Sigmoid colon (tissue), 7 donors: ENCODE measurements around the gene CETN3. TPM values are rescaled to one million over a fixed set of nuclear protein-coding genes. Genes with fewer than 3 reads are reported as not detected.
A peak's percentile ranks its signal among the peaks of the same experiment; 100 is the strongest.

Source experiments
- DNase-seq: peaks from one replicate; pipeline ENCODE4 v3.0.0-alpha.2; 2019
- H3K27ac ChIP-seq, 4 donors: fragments of 200-600 bp; sonication (generic); one replicate each; pipeline ENCODE4 v1.5.1; 2016 to 2019; ENCODE audit warnings: mild to moderate bottlenecking in 1 of 4
- H3K27me3 ChIP-seq, 3 donors: fragments of 200-600 bp; sonication (generic); one replicate each; pipeline ENCODE4 v1.5.1; 2019; ENCODE audit warnings: mild to moderate bottlenecking in 1 of 3
- H3K36me3 ChIP-seq, 4 donors: fragments of 200-600 bp; sonication (generic); one replicate each; pipeline ENCODE4 v1.5.1; 2016 to 2019
- H3K4me1 ChIP-seq, 4 donors: fragments of 200-600 bp; sonication (generic); one replicate each; pipeline ENCODE4 v1.5.1; 2017 to 2019
- H3K4me3 ChIP-seq, 4 donors: fragments of 200-600 bp; sonication (generic); one replicate each; pipeline ENCODE4 v1.5.1; 2017 to 2019; ENCODE audit warnings: mild to moderate bottlenecking in 2 of 4, moderate library complexity in 1 of 4
- H3K9me3 ChIP-seq, 4 donors: fragments of 200-600 bp in 3 of 4; sonication (generic) in 3 of 4; one replicate each; pipeline versions ENCODE4 v1.5.1 to v1.6.1; 2013 to 2019
- EP300 ChIP-seq, 4 donors: sonication (generic); formaldehyde crosslinking; IDR thresholded peaks; one replicate each; pipeline ENCODE4 v1.6.1; 2017; ENCODE audit warnings: antibody characterized with exemption in 4 of 4
- POLR2A ChIP-seq, 2 donors: fragments of 450-650 bp; IDR thresholded peaks; one replicate each; pipeline ENCODE4 v1.6.1; 2016; ENCODE audit warnings: antibody characterized with exemption in 2 of 2, mild to moderate bottlenecking in 2 of 2, moderate library complexity in 2 of 2
- POLR2AphosphoS5 ChIP-seq, 4 donors: sonication (generic); formaldehyde crosslinking; IDR thresholded peaks; one replicate each; pipeline ENCODE4 v1.6.1; 2017; ENCODE audit warnings: antibody characterized with exemption in 4 of 4
- WGBS, 2 donors: extraction: QIAGEN DNeasy Blood & Tissue Kit; methylation state at CpG; one replicate each; pipeline ENCODE4 v1.1.7; 2013; 5-methylcytosine and 5-hydroxymethylcytosine counted together
- intact Hi-C: fragments of 100-400 bp; cut with DNase I; formaldehyde crosslinking; loops from one replicate; pipeline ENCODE4 v1.15.1; 2023
- polyA plus RNA-seq, 3 donors: library from polyadenylated mRNA; stranded (reverse); fragments of 200-250 nt; gene quantifications; one replicate each; pipeline ENCODE4 v1.2.3, GENCODE V29; 2013
- total RNA-seq, 4 donors: library from RNA; depleted of rRNA; stranded (reverse); fragments of >200 nt; gene quantifications; one replicate each; pipeline ENCODE4 v1.1.0, GENCODE V29; 2016
- TF ChIP-seq, protein P1 (sequence below), 4 experiments: fragments of 450-650 bp in 3 of 4; fragments of 200-600 bp in 1 of 4; IDR thresholded peaks; one replicate each; pipeline ENCODE4 v1.5.1; 2016 to 2019; ENCODE audit warnings: antibody characterized with exemption in 4 of 4, mild to moderate bottlenecking in 3 of 4, moderate library complexity in 2 of 4
- donor health status: healthy with polysubstance abuse.
- donor health status: Bipolar disorder and iron deficiency.
- donor health status: healthy.

The CETN3 gene
- total RNA-seq = 10 to 100 TPM in 2 of 4 donors, 1 to 10 TPM in 2; 2.8 to 13.2 (median 7.7) TPM
- 10 to 100 TPM; 16.6 to 36.0 (median 19.7) TPM for polyA plus RNA-seq

DNA sequence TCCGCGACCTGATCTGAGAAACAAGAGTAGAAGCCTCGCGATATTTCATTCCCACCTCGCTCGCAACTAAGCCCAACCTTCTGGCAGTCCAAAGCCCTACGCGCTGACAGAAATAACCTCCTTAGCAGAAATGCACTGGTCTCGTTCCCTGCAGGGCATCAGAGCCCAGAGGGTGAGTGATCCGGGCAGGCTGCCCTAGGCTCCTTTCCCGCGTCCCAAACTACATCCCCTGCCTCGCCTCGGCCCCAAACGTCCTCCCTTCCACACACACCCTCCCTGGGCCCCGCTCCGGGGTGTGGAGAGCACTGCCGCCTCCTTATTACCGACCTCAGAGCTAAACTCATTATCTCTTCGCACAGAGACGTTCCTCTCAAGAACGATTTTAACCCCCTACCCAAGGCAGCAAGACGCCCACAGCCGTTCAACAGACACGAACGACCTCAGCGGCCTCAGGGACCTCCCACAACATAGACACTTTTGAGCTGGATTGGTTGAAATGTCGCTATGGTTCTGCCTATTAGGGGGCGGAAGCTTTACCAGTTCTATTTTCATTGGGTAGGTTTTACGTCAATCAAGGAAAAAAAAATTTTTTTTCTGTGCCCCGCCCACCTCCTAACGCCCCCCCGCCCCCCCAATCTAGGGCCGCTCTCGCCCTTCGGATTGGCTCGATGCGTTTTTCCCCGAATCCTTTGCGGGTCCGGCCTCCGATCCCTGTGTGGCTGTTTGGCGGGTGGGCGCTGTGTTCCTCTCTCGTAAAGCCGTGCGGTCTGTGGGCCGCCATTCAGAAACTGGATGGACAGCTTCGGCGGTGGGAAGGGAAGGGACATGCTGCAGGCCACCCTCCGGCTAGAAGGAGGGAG is at the start of gene CETN3:
Gene CETN3, minus strand, starts transcription at position 439 of the 860 bp plus-strand sequence. Its CDS starts 95 bp downstream, at position 344.
- H3K27ac ChIP-seq = peak within 1 kb of the TSS; percentile 90 to 98 (median 96)
- intact Hi-C loops = loop anchor here (1.0 to 5.0 kb wide), 3 partner anchors 65 to 793 kb away; partner anchors contain the start of genes LYSMD3, MBLAC2 and POLR3G
- H3K36me3 ChIP-seq = peaks cover 0 to 7% (median 0%) of the 10 kb centered on the region in 4 donors
- no peaks in the 10 kb centered on the region for H3K27me3 ChIP-seq
- TF ChIP-seq, protein P1, sequence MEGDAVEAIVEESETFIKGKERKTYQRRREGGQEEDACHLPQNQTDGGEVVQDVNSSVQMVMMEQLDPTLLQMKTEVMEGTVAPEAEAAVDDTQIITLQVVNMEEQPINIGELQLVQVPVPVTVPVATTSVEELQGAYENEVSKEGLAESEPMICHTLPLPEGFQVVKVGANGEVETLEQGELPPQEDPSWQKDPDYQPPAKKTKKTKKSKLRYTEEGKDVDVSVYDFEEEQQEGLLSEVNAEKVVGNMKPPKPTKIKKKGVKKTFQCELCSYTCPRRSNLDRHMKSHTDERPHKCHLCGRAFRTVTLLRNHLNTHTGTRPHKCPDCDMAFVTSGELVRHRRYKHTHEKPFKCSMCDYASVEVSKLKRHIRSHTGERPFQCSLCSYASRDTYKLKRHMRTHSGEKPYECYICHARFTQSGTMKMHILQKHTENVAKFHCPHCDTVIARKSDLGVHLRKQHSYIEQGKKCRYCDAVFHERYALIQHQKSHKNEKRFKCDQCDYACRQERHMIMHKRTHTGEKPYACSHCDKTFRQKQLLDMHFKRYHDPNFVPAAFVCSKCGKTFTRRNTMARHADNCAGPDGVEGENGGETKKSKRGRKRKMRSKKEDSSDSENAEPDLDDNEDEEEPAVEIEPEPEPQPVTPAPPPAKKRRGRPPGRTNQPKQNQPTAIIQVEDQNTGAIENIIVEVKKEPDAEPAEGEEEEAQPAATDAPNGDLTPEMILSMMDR (IDR thresholded peaks at IDR 0.05) = no peak
- TF ChIP-seq POLR2A (IDR thresholded peaks at IDR 0.05) = peak; percentile 74 to 86
- TF ChIP-seq POLR2AphosphoS5 (IDR thresholded peaks at IDR 0.05) = peak; percentile 81 to 98 (median 96)
- no peak for TF ChIP-seq EP300 (IDR thresholded peaks at IDR 0.05)
- H3K4me3 ChIP-seq = peak within 1 kb of the TSS; percentile 70 to 85 (median 78)
- H3K4me1 ChIP-seq = peaks cover 0 to 15% (median 10%) of the 10 kb centered on the region in 4 donors
- WGBS, 2 donors = 0% methylated on average over 51 of the region's 51 CpGs
- no peaks in the 10 kb centered on the region for H3K9me3 ChIP-seq
- DNase-seq = peak; percentile 97

DNA sequence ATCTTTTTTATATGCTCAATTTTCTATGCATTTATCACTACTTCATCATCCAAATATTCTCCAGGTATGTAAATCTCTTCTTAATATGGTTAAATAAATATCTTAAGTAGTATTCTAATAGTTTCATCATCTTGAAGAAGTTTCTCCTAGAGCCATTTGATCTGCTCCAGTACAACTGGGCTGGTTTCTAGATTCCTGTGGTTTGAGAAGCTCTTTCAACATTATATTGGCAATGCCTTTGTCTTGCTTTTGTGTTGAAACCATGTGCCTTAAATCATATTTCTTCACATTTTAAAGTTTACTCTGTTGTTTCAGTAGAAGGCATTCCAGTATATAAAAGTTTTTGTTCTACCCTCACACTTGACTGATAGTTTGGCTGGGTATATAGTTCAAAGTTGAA is 37.4 kb upstream of the CETN3 start:
- TF ChIP-seq POLR2A (IDR thresholded peaks at IDR 0.05) (no peak), POLR2AphosphoS5 (IDR thresholded peaks at IDR 0.05) (no peak), EP300 (IDR thresholded peaks at IDR 0.05) (no peak)
- TF ChIP-seq, protein P1 (IDR thresholded peaks at IDR 0.05) = no peak
- no peak for DNase-seq
- Histone ChIP-seq H3K27me3 (no peaks in the 10 kb centered on the region), H3K4me1 (no peaks in the 10 kb centered on the region), H3K27ac (no peak overlapping the region), H3K36me3 (no peaks in the 10 kb centered on the region), H3K9me3 (no peaks in the 10 kb centered on the region), H3K4me3 (no peak overlapping the region)
- intact Hi-C loops = no loop called here

GRCh38 chr5:90440644-90441043 is 31.1 kb upstream of the CETN3 start:
- Histone ChIP-seq H3K27me3 (no peaks in the 10 kb centered on the region), H3K4me1 (no peaks in the 10 kb centered on the region), H3K36me3 (no peaks in the 10 kb centered on the region), H3K27ac (no peak overlapping the region), H3K9me3 (no peaks in the 10 kb centered on the region), H3K4me3 (no peak overlapping the region)
- TF ChIP-seq EP300 (IDR thresholded peaks at IDR 0.05) (no peak), POLR2AphosphoS5 (IDR thresholded peaks at IDR 0.05) (no peak), POLR2A (IDR thresholded peaks at IDR 0.05) (no peak)
- TF ChIP-seq, protein P1 (IDR thresholded peaks at IDR 0.05) = no peak
- WGBS, 2 donors = 51 to 65% methylated on average over 2 of the region's 2 CpGs
- intact Hi-C loops = loop anchor here (1.0 to 5.0 kb wide), 3 partner anchors 34 to 342 kb away; partner anchors contain the start of genes LYSMD3, MBLAC2 and POLR3G
- no peak for DNase-seq

GRCh38 chr5:90438100-90438499 is 28.5 kb upstream of the CETN3 start:
- no peak for TF ChIP-seq POLR2A (IDR thresholded peaks at IDR 0.05)
- TF ChIP-seq POLR2AphosphoS5 (IDR thresholded peaks at IDR 0.05) = no peak
- TF ChIP-seq, protein P1 (IDR thresholded peaks at IDR 0.05) = no peak
- no peak for TF ChIP-seq EP300 (IDR thresholded peaks at IDR 0.05)
- no peaks in the 10 kb centered on the region for H3K27me3 ChIP-seq
- intact Hi-C loops = no loop called here
- 23 to 64% methylated on average over 1 of the region's 1 CpG for WGBS, 2 donors
- no peak overlapping the region for H3K4me3 ChIP-seq
- no peak for DNase-seq
- H3K9me3 ChIP-seq = no peaks in the 10 kb centered on the region
- H3K27ac ChIP-seq = no peak overlapping the region
- no peaks in the 10 kb centered on the region for H3K36me3 ChIP-seq
- no peaks in the 10 kb centered on the region for H3K4me1 ChIP-seq
